ENCODE results near the gene CACUL1. TPM values are rescaled to one million over a fixed set of nuclear protein-coding genes. Genes with fewer than 3 reads are reported as not detected.

The CACUL1 gene
- total RNA-seq, 1 experiment from 2014 or later = 62.5 TPM

DNA sequence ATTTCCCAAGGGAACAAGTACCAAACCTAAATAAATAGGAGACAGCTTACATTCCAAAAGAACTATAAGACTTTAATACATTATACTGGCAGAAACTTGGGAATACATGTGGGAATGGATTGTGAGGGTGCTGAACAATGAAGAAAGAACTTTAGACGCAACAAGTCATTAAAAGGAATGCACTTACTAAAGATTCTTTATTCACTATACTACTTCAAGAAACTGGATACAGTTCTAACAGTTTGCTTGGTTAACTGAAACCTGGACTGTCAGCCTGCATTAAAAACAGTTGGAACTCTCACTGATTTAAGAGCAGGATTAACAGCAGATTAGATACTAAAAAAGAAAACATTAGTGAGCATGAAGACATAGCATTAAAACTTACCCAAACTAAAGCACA is 12.0 kb downstream of the CACUL1 start:
- peak overlapping the region; percentile 67 for H3K27ac ChIP-seq

DNA sequence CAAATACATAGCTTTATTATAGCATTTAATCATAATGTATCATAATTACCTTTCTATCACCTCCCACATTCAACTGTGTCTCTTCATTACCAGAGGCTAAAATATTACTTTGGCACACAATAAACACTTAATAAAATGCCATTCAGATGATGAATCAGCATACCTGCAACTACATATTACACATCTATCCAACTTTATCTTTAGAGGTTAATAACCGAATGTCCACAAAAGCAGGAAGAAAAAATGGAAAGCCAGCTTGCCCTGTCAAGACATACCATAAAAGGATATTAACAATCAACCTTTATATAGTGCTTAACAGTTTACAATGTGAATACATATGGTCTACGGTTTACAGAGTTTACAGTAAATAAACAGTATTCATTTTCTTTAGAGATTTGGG is 12.7 kb downstream of the CACUL1 start:
- Histone ChIP-seq H3K4me3 (no peak overlapping the region), H3K9me3 (ENCODE audit: insufficient read depth, low read depth) (no peaks in the 10 kb centered on the region), H3K79me2 (ENCODE audit: low read depth) (peaks cover 100% of the 10 kb centered on the region), H3K4me1 (replicated peaks; ENCODE audit: insufficient read depth) (peaks cover 26% of the 10 kb centered on the region), H3K4me2 (peak overlapping the region; percentile 62), H4K20me1 (ENCODE audit: insufficient read depth) (peaks cover 44% of the 10 kb centered on the region), H2AFZ (no peak overlapping the region), H3K9me2 (ENCODE audit: insufficient read depth) (no peaks in the 10 kb centered on the region), H3F3A (ENCODE audit: insufficient read depth, low read depth) (peaks cover 11% of the 10 kb centered on the region; the same call in 1 of the 2 replicates), H3K27ac (peak overlapping the region; percentile 67), H3K36me3 (ENCODE audit: low read depth) (no peaks in the 10 kb centered on the region), H3K27me3 (ENCODE audit: insufficient read depth, low read depth) (no peaks in the 10 kb centered on the region)
- BruUV-seq (replicated peaks) = no TSS peak
- DNase-seq = peak in 1 of 2 experiments; percentile 67
- TF ChIP-seq EZH2 (IDR thresholded peaks at IDR 0.05; ENCODE audit: low read depth) = no peak
- TF ChIP-seq, protein P1, sequence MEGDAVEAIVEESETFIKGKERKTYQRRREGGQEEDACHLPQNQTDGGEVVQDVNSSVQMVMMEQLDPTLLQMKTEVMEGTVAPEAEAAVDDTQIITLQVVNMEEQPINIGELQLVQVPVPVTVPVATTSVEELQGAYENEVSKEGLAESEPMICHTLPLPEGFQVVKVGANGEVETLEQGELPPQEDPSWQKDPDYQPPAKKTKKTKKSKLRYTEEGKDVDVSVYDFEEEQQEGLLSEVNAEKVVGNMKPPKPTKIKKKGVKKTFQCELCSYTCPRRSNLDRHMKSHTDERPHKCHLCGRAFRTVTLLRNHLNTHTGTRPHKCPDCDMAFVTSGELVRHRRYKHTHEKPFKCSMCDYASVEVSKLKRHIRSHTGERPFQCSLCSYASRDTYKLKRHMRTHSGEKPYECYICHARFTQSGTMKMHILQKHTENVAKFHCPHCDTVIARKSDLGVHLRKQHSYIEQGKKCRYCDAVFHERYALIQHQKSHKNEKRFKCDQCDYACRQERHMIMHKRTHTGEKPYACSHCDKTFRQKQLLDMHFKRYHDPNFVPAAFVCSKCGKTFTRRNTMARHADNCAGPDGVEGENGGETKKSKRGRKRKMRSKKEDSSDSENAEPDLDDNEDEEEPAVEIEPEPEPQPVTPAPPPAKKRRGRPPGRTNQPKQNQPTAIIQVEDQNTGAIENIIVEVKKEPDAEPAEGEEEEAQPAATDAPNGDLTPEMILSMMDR (conservative IDR thresholded peaks at IDR 0.05) = no peak
- ChIA-PET CTCF (no interaction called here), POLR2A (ENCODE audit: unreplicated experiment) (interaction anchor here (0.6 kb wide), 1 partner anchor 131 kb away, joined by 3 read pairs; no protein-coding TSS in a partner anchor)
- intact Hi-C loops (cut with micrococcal nuclease; ENCODE audit: unreplicated experiment) = no loop called here

More for the DNA sequence above, 12.0 kb downstream of the CACUL1 start:
- Histone ChIP-seq H3K9me3 (ENCODE audit: insufficient read depth, low read depth) (no peaks in the 10 kb centered on the region), H3K4me3 (no peak overlapping the region), H4K20me1 (ENCODE audit: insufficient read depth) (peaks cover 47% of the 10 kb centered on the region), H3K27me3 (ENCODE audit: insufficient read depth, low read depth) (no peaks in the 10 kb centered on the region), H3K4me1 (replicated peaks; ENCODE audit: insufficient read depth) (peaks cover 26% of the 10 kb centered on the region), H3K79me2 (ENCODE audit: low read depth) (peaks cover 100% of the 10 kb centered on the region), H3K4me2 (peak overlapping the region; percentile 62), H2AFZ (no peak overlapping the region), H3K36me3 (ENCODE audit: low read depth) (no peaks in the 10 kb centered on the region), H3K9me2 (ENCODE audit: insufficient read depth) (no peaks in the 10 kb centered on the region), H3F3A (ENCODE audit: insufficient read depth, low read depth) (peaks cover 11% of the 10 kb centered on the region; the same call in 1 of the 2 replicates)
- BruUV-seq (replicated peaks) = no TSS peak
- TF ChIP-seq EZH2 (IDR thresholded peaks at IDR 0.05; ENCODE audit: low read depth) = no peak
- TF ChIP-seq, protein P1 (conservative IDR thresholded peaks at IDR 0.05) = no peak
- ChIA-PET POLR2A (ENCODE audit: unreplicated experiment) (no interaction called here), CTCF (no interaction called here)
- no peak for DNase-seq
- intact Hi-C loops (cut with micrococcal nuclease; ENCODE audit: unreplicated experiment) = no loop called here

DNA sequence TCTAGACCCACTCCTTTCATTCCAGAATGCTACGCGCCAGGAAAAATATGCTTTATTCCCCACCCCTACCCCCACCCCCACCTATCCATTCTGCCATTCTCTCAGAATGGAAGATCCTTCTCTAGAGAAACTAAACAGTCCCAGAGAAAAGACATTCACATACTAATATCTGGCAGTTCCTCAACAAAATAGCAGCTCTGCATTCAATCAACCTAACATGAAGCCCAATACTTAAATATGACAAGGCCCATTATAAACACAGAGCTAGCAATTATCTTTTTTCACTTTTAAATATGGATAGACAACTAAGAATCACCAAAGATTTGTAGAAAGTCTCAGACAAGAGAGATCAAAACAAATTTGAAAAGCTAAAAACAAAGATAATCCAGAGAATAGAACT is 16.4 kb downstream of the CACUL1 start:
- no peak for DNase-seq
- Histone ChIP-seq H3K79me2 (ENCODE audit: low read depth) (peaks cover 100% of the 10 kb centered on the region), H2AFZ (no peak overlapping the region), H3K36me3 (ENCODE audit: low read depth) (no peaks in the 10 kb centered on the region), H3K4me1 (replicated peaks; ENCODE audit: insufficient read depth) (peaks cover 19% of the 10 kb centered on the region), H3K4me3 (no peak overlapping the region), H3K27ac (no peak overlapping the region), H3K4me2 (no peak overlapping the region), H3K9me3 (ENCODE audit: insufficient read depth, low read depth) (no peaks in the 10 kb centered on the region), H3F3A (ENCODE audit: insufficient read depth, low read depth) (peaks cover 9% of the 10 kb centered on the region; the same call in 1 of the 2 replicates), H3K27me3 (ENCODE audit: insufficient read depth, low read depth) (no peaks in the 10 kb centered on the region), H3K9me2 (ENCODE audit: insufficient read depth) (no peaks in the 10 kb centered on the region), H4K20me1 (ENCODE audit: insufficient read depth) (peaks cover 29% of the 10 kb centered on the region)
- ChIA-PET POLR2A (ENCODE audit: unreplicated experiment) (no interaction called here), CTCF (interaction anchor here (0.6 to 0.7 kb wide), 2 partner anchors 15 to 294 kb away, joined by 4 to 6 read pairs; no protein-coding TSS in a partner anchor)
- intact Hi-C loops (cut with micrococcal nuclease; ENCODE audit: unreplicated experiment) = no loop called here
- TF ChIP-seq, protein P1 (conservative IDR thresholded peaks at IDR 0.05) = no peak
- no peak for TF ChIP-seq EZH2 (IDR thresholded peaks at IDR 0.05; ENCODE audit: low read depth)
- no TSS peak for BruUV-seq (replicated peaks)

All from PC-9 (cell line).